Measurements from ENCODE around the gene RSF1.

- TF ChIP-seq MXD4 (CRISPR knock-in tag; IDR thresholded peaks at IDR 0.05; ENCODE audit: borderline replicate concordance) (no peak), MAX (CRISPR knock-in tag; IDR thresholded peaks at IDR 0.05) (no peak)
These were observed 62.2 kb downstream of the RSF1 start for GRCh38 chr11:77758331-77758730.

All from WTC11 (cell line).